OCI-LY1 (cell line): Measurements from ENCODE around the gene MAGI1.

Experiments
- H2AFZ ChIP-seq: fragments of 200-600 bp; sonication (generic), shearing (Covaris generic); 2 replicates; pipeline ENCODE4 v1.6.0; 2014; ENCODE audit warnings: antibody characterized with exemption, mild to moderate bottlenecking, low read length
- H3F3A ChIP-seq: fragments of 200-600 bp; sonication (generic), shearing (Covaris generic); 2 replicates; pipeline ENCODE4 v1.6.0; 2014; ENCODE audit warnings: mild to moderate bottlenecking, antibody characterized with exemption, low read length, moderate library complexity; ENCODE audit not compliant: insufficient read depth
- H3K27ac ChIP-seq: fragments of 200-600 bp; sonication (generic); 2 replicates; pipeline ENCODE4 v1.5.1; 2014; ENCODE audit warnings: low read length, mixed run types, mild to moderate bottlenecking, low read depth; ENCODE audit not compliant: poor library complexity, severe bottlenecking
- H3K27me3 ChIP-seq: fragments of 200-600 bp; sonication (generic); 2 replicates; pipeline ENCODE4 v1.6.0; 2014; ENCODE audit warnings: antibody characterized with exemption, mild to moderate bottlenecking, low read length, moderate library complexity; ENCODE audit not compliant: insufficient read depth
- H3K36me3 ChIP-seq: fragments of 200-600 bp; sonication (generic); 2 replicates; pipeline ENCODE4 v1.6.1; 2014; ENCODE audit warnings: mild to moderate bottlenecking, antibody characterized with exemption, low read length, moderate library complexity, mixed read lengths; ENCODE audit not compliant: insufficient read depth
- H3K4me1 ChIP-seq: fragments of 200-600 bp; sonication (generic); 2 replicates; pipeline ENCODE4 v1.5.1; 2014; ENCODE audit warnings: mild to moderate bottlenecking, low read length, moderate library complexity; ENCODE audit not compliant: insufficient read depth, severe bottlenecking
- H3K4me2 ChIP-seq: fragments of 200-600 bp; sonication (generic), shearing (Covaris generic); 2 replicates; pipeline ENCODE4 v1.6.1; 2014; ENCODE audit warnings: low read length
- H3K4me3 ChIP-seq: fragments of 200-600 bp; sonication (generic); 2 replicates; pipeline ENCODE4 v1.5.1; 2014; ENCODE audit warnings: low read length, low read depth, mild to moderate bottlenecking, mixed read lengths; ENCODE audit not compliant: poor library complexity, severe bottlenecking
- H3K79me2 ChIP-seq: fragments of 200-600 bp; shearing (Covaris generic); 2 replicates; pipeline ENCODE4 v1.6.1; 2016; ENCODE audit warnings: mixed run types, low read length, mixed read lengths; ENCODE audit not compliant: insufficient read depth
- H3K9ac ChIP-seq: fragments of 200-600 bp; sonication (generic), shearing (Covaris generic); 2 replicates; pipeline ENCODE4 v1.6.1; 2014; ENCODE audit warnings: mild to moderate bottlenecking, low read length, mixed read lengths
- H3K9me2 ChIP-seq: fragments of 200-600 bp; sonication (generic), shearing (Covaris generic); 2 replicates; pipeline ENCODE4 v1.6.1; 2014; ENCODE audit warnings: low read depth, mild to moderate bottlenecking, low read length, mixed read lengths
- H3K9me3 ChIP-seq: fragments of 200-600 bp; shearing (Covaris generic); 2 replicates; pipeline ENCODE4 v1.6.1; 2014; ENCODE audit warnings: low read length, mixed read lengths
- H4K20me1 ChIP-seq: fragments of 200-600 bp; sonication (generic), shearing (Covaris generic); 2 replicates; pipeline ENCODE4 v1.6.0; 2016; ENCODE audit warnings: mild to moderate bottlenecking, low read length; ENCODE audit not compliant: insufficient read depth
- CTCF ChIP-seq: fragments of 200-600 bp; sonication (generic), shearing (Covaris generic); IDR thresholded peaks from 2 replicates; pipeline ENCODE4 v1.5.1; 2017; ENCODE audit warnings: mild to moderate bottlenecking, antibody characterized with exemption, low read length, moderate library complexity, mixed read lengths
- EZH2 ChIP-seq: fragments of 200-600 bp; sonication (generic), shearing (Covaris generic); IDR thresholded peaks from 2 replicates; pipeline ENCODE4 v1.8.0; 2017; ENCODE audit warnings: borderline replicate concordance, mixed run types, mild to moderate bottlenecking, antibody characterized with exemption, low read length, moderate library complexity, mixed read lengths

MAGI1 gene

DNA sequence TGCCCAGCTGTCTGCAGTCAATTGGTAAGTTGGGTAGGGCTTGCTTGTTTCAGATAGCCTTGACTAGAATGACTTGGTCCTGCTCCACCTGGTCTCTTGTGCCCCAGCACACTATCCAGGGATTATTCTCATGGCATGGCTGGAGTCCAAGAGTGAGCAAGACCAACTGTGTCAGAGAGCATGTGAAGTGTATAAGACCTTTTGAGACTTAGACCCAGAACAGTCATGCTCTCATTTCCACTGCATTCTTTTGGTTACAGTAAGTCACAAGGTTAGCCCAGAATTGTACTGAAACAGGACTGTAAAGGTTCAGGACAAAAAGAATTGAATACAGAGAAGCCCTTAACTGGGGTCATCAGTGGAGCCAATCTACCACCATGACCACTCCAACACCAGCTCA, 700.1 kb downstream of the MAGI1 start:
- Histone ChIP-seq H3K9me2 (no peaks in the 10 kb centered on the region), H3K27ac (no peak overlapping the region), H3K9ac (no peak overlapping the region), H3F3A (no peaks in the 10 kb centered on the region), H3K4me3 (no peak overlapping the region), H3K9me3 (no peaks in the 10 kb centered on the region), H3K4me2 (no peak overlapping the region), H3K79me2 (no peaks in the 10 kb centered on the region), H3K4me1 (no peaks in the 10 kb centered on the region), H4K20me1 (no peaks in the 10 kb centered on the region), H3K27me3 (no peaks in the 10 kb centered on the region), H3K36me3 (no peaks in the 10 kb centered on the region), H2AFZ (no peak overlapping the region)
- no peak for TF ChIP-seq EZH2
- no peak for TF ChIP-seq CTCF

GRCh38 chr3:65335587-65335986, 703.1 kb downstream of the MAGI1 start:
- TF ChIP-seq EZH2, result no peak
- TF ChIP-seq CTCF, result no peak
- H3K36me3 ChIP-seq, result no peaks in the 10 kb centered on the region

GRCh38 chr3:65334045-65334665, 704.6 kb downstream of the MAGI1 start:
- no peaks in the 10 kb centered on the region for H3K27me3 ChIP-seq
- H3K4me2 ChIP-seq, result no peak overlapping the region
- no peaks in the 10 kb centered on the region for H4K20me1 ChIP-seq
- H3K9me3 ChIP-seq, result no peaks in the 10 kb centered on the region
- no peaks in the 10 kb centered on the region for H3K9me2 ChIP-seq
- H3K4me3 ChIP-seq, result no peak overlapping the region
- H3K4me1 ChIP-seq, result no peaks in the 10 kb centered on the region
- no peak overlapping the region for H3K27ac ChIP-seq
- no peak overlapping the region for H2AFZ ChIP-seq
- H3F3A ChIP-seq, result no peaks in the 10 kb centered on the region
- no peaks in the 10 kb centered on the region for H3K79me2 ChIP-seq
- no peak overlapping the region for H3K9ac ChIP-seq
- TF ChIP-seq CTCF (no peak), EZH2 (no peak)
- no peaks in the 10 kb centered on the region for H3K36me3 ChIP-seq

More at GRCh38 chr3:65335587-65335986, 703.1 kb downstream of the MAGI1 start:
- no peak overlapping the region for H3K4me2 ChIP-seq
- H3K79me2 ChIP-seq, result no peaks in the 10 kb centered on the region
- no peak overlapping the region for H2AFZ ChIP-seq
- no peak overlapping the region for H3K27ac ChIP-seq
- no peaks in the 10 kb centered on the region for H3K27me3 ChIP-seq
- no peaks in the 10 kb centered on the region for H3K9me2 ChIP-seq
- no peaks in the 10 kb centered on the region for H3K4me1 ChIP-seq
- H3K9me3 ChIP-seq, result no peaks in the 10 kb centered on the region
- H3F3A ChIP-seq, result no peaks in the 10 kb centered on the region
- H3K9ac ChIP-seq, result no peak overlapping the region
- H3K4me3 ChIP-seq, result no peak overlapping the region
- no peaks in the 10 kb centered on the region for H4K20me1 ChIP-seq
